Gastrocnemius medialis (tissue), 4 donors: ENCODE data around the gene DAGLA.

Experiments used
- POLR2A ChIP-seq, 2 donors: fragments of 450-650 bp; IDR thresholded peaks; one replicate each; pipeline ENCODE4 v1.6.1; 2017; ENCODE audit warnings: antibody characterized with exemption in 2 of 2, mild to moderate bottlenecking in 2 of 2, moderate library complexity in 2 of 2
- TF ChIP-seq, protein P1 (sequence below), 5 experiments: fragments of 450-650 bp in 3 of 5; fragments of 200-600 bp in 2 of 5; sonication (generic) in 2 of 5; IDR thresholded peaks in 4 of 5; conservative IDR thresholded peaks in 1 of 5; 1 replicate in 4 of 5; 2 replicates in 1 of 5; pipeline ENCODE4 v1.5.1; 2016 to 2019; ENCODE audit warnings: antibody characterized with exemption in 5 of 5, mild to moderate bottlenecking in 3 of 5, moderate library complexity in 3 of 5

DNA sequence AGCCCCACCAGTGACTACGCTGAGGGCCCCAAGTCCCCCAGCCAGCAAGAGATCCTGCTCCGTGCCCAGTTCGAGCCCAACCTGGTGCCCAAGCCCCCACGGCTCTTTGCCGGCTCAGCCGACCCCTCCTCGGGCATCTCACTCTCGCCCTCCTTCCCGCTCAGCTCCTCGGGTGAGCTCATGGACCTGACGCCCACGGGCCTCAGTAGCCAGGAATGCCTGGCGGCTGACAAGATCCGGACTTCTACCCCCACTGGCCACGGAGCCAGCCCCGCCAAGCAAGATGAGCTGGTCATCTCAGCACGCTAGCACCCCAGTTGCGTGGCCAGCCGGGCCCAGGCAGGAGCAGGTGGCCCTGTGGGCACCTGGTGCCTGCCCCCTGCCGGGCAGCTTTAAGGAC lies 64.0 kb downstream of the DAGLA start:
- TF ChIP-seq, protein P1, sequence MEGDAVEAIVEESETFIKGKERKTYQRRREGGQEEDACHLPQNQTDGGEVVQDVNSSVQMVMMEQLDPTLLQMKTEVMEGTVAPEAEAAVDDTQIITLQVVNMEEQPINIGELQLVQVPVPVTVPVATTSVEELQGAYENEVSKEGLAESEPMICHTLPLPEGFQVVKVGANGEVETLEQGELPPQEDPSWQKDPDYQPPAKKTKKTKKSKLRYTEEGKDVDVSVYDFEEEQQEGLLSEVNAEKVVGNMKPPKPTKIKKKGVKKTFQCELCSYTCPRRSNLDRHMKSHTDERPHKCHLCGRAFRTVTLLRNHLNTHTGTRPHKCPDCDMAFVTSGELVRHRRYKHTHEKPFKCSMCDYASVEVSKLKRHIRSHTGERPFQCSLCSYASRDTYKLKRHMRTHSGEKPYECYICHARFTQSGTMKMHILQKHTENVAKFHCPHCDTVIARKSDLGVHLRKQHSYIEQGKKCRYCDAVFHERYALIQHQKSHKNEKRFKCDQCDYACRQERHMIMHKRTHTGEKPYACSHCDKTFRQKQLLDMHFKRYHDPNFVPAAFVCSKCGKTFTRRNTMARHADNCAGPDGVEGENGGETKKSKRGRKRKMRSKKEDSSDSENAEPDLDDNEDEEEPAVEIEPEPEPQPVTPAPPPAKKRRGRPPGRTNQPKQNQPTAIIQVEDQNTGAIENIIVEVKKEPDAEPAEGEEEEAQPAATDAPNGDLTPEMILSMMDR (IDR thresholded peaks at IDR 0.05 in 4 of 5, conservative IDR thresholded peaks at IDR 0.05 in 1 of 5): no peak
- no peak for TF ChIP-seq POLR2A (IDR thresholded peaks at IDR 0.05)
